Head of caudate nucleus (tissue), 42 donors: ENCODE measurements around the gene MEGF11.
"Not testable (repeated sequence)": the region's sequence is repeated elsewhere in the genome, so short reads cannot be mapped to it uniquely, and the experiment has no call there.

Experiments
- DNase-seq, 42 donors: peaks; one replicate each; pipeline versions ENCODE4 v3.0.0 to v3.0.0-alpha.2; 2020 to 2021; ENCODE audit warnings: mixed read lengths in 7 of 42
- intact Hi-C: fragments of 100-400 bp; cut with DNase I; formaldehyde crosslinking; loops from one replicate; pipeline ENCODE4 v1.15.0; 2022

MEGF11 gene

GRCh38 chr15:66014635-66015182 is 238.8 kb downstream of the MEGF11 start:
- intact Hi-C loops: no loop called here
- DNase-seq: no peak

DNA sequence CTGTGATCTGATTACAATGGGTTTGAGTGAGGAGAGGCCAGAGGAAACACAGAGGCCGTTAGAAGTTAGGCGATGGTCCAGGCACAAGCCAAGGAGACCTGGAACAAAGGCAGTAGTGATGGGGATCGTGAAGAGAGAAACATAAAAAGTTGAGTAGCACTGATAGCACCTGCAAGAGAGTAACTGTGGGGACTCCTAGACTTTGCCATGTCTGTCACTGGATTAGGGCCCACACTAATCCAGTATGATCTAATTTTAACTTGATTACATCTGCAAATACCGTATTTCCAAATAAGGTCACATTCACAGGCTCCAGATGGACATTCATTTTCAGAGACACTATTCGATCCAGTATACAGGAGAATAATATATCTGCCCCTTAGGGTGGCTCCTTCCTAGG is 239.5 kb downstream of the MEGF11 start:
- no peak for DNase-seq
- intact Hi-C loops: no loop called here

GRCh38 chr15:66008940-66009562 is 244.5 kb downstream of the MEGF11 start:
- DNase-seq: no peak
- intact Hi-C loops: no loop called here

DNA sequence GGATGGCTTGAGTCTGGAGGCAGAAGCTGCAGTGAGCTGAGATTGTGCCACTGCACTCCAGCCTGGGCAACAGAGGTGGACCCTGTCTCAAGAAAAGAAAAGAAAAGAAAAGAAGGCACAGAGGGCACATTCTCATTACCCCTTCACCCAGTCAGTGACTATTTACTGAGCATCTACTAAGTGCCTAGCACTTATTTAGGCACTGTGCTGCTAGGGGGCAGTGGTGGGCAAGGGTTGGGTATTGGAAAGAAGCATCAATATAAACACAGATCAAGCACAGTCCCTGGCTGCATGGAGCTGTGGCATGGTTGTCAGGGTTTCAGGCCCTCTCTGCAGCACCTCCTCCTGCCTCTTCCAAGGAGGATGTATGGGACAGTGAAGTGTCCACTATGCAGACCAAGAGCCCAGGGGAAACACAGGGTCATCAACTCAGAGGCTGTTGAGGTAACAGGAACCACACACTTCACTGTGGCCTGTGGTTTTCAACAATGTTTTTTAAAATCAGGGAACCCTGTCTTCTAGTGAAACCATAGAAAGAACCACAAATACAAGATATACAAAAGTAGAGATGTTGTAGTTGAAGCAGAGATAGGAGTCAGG is 245.8 kb downstream of the MEGF11 start:
- no peak for DNase-seq
- intact Hi-C loops: no loop called here

- intact Hi-C loops: no loop called here
- DNase-seq: no peak
Observed at GRCh38 chr15:66006986-66007385, 246.6 kb downstream of the MEGF11 start.

DNA sequence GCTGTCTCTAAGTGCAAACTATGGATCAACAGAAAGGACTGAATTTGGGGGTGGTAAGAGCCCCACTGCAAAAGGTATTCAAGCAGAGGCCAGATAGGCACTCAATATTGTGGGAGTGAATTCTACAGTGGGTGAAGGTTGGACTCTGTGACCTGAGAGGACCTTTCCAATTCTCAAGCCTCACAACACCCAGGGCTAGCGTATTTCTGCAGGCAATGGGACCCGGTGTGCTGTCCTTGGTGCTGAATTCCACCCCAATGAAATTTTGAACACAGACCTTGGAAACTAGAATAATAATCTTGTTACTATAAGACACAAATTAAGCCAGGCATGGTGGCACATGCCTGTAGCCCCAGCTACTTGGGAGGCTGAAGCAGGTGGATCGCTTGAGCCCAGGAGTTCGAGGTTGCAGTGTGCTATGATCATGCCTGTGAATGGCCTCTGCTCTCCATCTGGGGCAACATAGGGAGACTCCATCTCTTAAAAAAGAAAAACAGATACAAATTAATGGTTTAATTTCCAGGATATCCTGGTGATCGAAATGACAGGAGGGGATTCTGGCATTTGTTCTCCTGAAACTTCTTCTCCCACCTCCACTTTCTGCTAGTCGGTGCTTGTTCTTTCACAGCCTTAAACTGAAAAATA is 248.8 kb downstream of the MEGF11 start:
- no peak for DNase-seq
- intact Hi-C loops: no loop called here

DNA sequence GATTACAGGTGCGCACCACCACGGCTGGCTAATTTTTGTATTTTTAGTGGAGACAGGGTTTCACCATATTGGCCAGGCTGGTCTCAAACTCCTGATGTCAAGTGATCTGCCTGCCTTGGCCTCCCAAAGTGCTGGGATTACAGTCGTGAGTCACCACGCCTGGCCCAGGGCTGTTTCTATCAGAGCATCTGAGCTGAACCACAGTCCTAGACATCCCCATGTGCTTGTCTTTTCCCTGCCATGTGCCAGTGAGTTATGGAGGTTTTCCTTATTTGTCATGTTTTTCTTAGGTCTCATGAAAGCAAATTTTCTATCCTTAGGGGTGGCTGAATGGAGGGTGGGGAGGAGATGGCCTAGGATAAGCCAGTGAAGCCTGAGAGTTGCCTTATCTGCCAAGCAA is 250.4 kb downstream of the MEGF11 start:
- DNase-seq, intact Hi-C loops: not testable (repeated sequence)

DNA sequence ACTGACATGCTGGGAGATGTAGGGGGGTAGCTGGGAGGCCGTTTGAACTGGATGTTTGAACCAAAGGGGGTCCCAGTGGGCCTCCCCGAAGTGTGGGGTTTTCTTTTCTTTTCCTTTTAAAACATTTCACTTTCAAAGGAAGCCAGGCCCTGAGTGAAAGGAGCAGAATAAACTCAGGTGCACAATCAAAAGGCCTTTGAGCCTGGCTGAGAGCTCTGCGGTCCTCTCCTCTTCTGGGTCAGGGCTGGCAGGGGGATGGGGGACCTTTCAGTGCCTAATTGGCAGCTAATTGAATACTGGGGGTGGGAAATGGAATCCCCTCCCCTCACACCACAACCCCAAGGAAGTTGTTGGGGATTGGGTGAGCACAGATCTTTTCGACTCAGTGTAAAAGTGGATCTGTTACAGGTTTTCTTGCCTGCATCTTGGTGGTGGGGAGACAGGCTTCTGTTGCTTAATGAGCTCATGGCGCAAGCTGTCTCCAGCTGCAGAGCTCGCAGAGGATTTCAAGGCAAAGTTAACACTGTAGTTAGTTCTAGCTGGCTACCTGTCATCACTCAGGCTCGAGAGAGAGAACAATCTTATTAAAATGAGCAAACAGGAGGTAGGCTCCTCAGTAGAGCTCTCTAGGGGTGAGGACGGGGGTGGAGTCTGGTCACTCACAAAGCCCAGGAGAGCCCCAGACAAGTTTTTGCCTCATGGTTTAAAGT is 251.7 kb downstream of the MEGF11 start:
- DNase-seq: no peak
- intact Hi-C loops: no loop called here

GRCh38 chr15:66001042-66001441 is 252.5 kb downstream of the MEGF11 start:
- intact Hi-C loops: no loop called here
- DNase-seq: peak in 12 of 42 donors; percentile 14 to 62 (median 30)

GRCh38 chr15:65998486-65998885 is 255.1 kb downstream of the MEGF11 start:
- intact Hi-C loops: no loop called here
- DNase-seq: no peak

- intact Hi-C loops: no loop called here
- no peak for DNase-seq
Observed at GRCh38 chr15:65996901-65997300, 256.6 kb downstream of the MEGF11 start.

GRCh38 chr15:65994832-65995231 is 258.7 kb downstream of the MEGF11 start:
- intact Hi-C loops: no loop called here
- no peak for DNase-seq

GRCh38 chr15:65993762-65994161 is 259.8 kb downstream of the MEGF11 start:
- intact Hi-C loops: no loop called here

DNA sequence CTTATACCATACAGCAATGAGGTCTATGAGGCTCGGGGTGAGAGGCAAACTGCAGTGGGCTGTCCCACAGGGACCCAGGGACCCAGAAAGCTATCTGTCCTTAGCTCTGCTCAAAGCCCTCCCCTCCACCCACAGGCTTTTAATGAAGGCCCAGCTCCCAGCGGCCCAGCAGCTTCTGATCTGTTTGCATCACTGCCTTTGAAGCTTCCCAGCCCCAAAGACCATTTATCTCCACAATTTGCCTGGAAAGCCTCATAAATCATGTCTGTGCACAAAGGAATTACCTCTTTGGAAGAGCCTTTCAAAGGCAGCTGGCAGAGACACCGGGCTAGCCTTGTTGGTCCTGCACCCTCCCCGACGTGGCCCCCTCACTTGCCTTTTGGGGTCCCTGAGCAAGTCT is 260.3 kb downstream of the MEGF11 start:
- intact Hi-C loops: no loop called here
- no peak for DNase-seq

More at GRCh38 chr15:65993762-65994161, 259.8 kb downstream of the MEGF11 start:
- DNase-seq: no peak

- no peak for DNase-seq
- intact Hi-C loops: no loop called here
Observed at GRCh38 chr15:65991721-65992483, 261.6 kb downstream of the MEGF11 start.

DNA sequence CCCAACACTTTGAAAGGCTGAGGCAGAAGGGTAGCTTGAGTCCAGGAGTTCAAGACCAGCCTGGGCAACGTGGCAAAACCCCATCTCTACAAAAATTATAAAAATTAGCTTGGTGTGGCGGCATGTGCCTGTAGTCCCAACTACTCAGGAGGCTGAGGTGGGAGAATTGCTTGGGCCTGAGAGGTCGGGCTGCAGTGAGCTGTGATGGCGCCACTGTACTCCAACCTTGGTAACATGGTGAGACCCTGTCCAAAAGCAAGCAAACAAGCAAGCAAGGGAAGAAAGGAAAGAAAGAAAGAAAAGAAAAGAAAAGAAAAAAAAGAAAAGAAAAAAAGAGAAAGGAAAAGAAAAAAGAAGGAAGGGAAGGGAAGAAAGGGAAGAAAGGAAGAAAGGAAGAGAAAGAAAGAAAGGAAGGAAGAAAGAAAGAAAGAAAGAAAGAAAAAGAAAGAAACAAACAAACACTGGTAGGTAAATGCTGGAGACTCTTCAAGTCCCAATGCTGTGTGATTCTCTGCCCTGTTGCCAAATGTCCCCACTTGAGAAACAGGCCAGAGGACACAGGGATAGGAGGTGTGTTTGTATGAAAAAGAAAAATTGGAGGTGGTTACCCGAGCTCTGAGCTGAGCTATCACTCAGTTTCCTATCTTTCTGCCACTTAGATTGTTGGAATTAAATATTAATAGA is 263.1 kb downstream of the MEGF11 start:
- intact Hi-C loops: no loop called here
- DNase-seq: no peak

- DNase-seq: no peak
- intact Hi-C loops: no loop called here
Observed at GRCh38 chr15:65987100-65987499, 266.4 kb downstream of the MEGF11 start.

DNA sequence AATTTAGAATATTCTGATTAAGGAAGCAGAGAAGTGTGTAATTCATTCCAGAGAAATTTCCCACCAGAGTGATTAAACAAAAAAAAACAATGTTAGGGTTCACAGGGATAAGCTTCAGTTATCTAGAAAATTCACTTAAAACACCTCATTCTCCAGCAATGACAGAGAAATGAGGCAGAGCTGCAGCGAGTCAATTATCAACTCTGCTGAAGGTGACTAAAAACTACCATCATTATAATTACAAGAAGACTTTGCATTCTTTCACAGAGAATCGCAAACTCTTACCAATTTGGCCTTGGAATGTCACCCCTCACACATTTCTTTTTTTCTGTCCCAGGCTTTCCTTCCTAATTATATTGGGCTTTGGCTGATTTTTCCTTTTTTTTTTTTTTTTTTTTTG is 267.1 kb downstream of the MEGF11 start:
- intact Hi-C loops: no loop called here
- no peak for DNase-seq

GRCh38 chr15:65985387-65985786 is 268.2 kb downstream of the MEGF11 start:
- intact Hi-C loops: no loop called here
- DNase-seq: no peak
